ENCODE measurements around the gene IMMP2L.
A peak's percentile ranks its signal among the peaks of the same experiment; 100 is the strongest.

The IMMP2L gene

GRCh38 chr7:111041577-111041976 lies 520.7 kb downstream of the IMMP2L start:
- no peak for DNase-seq

- DNase-seq, result no peak
Measured at GRCh38 chr7:111038185-111038584, 524.1 kb downstream of the IMMP2L start.

- no peak for DNase-seq
Measured at GRCh38 chr7:111031916-111032315, 530.4 kb downstream of the IMMP2L start.

- no peak for DNase-seq
Measured at GRCh38 chr7:111030336-111030735, 532.0 kb downstream of the IMMP2L start.

GRCh38 chr7:111029574-111030251 lies 532.6 kb downstream of the IMMP2L start:
- DNase-seq, result peak in 2 of 51 donors; percentile 3 to 11

- no peak for DNase-seq
Measured at GRCh38 chr7:111029141-111029572, 533.1 kb downstream of the IMMP2L start.

- no peak for DNase-seq
Measured at GRCh38 chr7:111027396-111027795, 534.9 kb downstream of the IMMP2L start.

GRCh38 chr7:111026806-111027205 lies 535.5 kb downstream of the IMMP2L start:
- no peak for DNase-seq

GRCh38 chr7:111026343-111026742 lies 535.9 kb downstream of the IMMP2L start:
- DNase-seq, result no peak

GRCh38 chr7:111025006-111025405 lies 537.3 kb downstream of the IMMP2L start:
- DNase-seq, result no peak

GRCh38 chr7:111018960-111019736 lies 543.1 kb downstream of the IMMP2L start:
- no peak for DNase-seq

- DNase-seq, result no peak
Measured at GRCh38 chr7:111018447-111018846, 543.8 kb downstream of the IMMP2L start.

- no peak for DNase-seq
Measured at GRCh38 chr7:111014079-111014478, 548.2 kb downstream of the IMMP2L start.

GRCh38 chr7:111012799-111013675 lies 549.3 kb downstream of the IMMP2L start:
- DNase-seq, result no peak

GRCh38 chr7:111012149-111012548 lies 550.1 kb downstream of the IMMP2L start:
- DNase-seq, result no peak

GRCh38 chr7:111011520-111011919 lies 550.8 kb downstream of the IMMP2L start:
- DNase-seq, result no peak

- DNase-seq, result no peak
Measured at GRCh38 chr7:111010798-111011197, 551.5 kb downstream of the IMMP2L start.

- no peak for DNase-seq
Measured at GRCh38 chr7:111009526-111010040, 552.7 kb downstream of the IMMP2L start.

- DNase-seq, result no peak
Measured at GRCh38 chr7:111006691-111007090, 555.6 kb downstream of the IMMP2L start.

GRCh38 chr7:111006040-111006439 lies 556.3 kb downstream of the IMMP2L start:
- no peak for DNase-seq

GRCh38 chr7:111005445-111005844 lies 556.8 kb downstream of the IMMP2L start:
- no peak for DNase-seq
